ENCODE measurements around the gene PDXK. TPM values are rescaled to one million over a fixed set of nuclear protein-coding genes. Genes with fewer than 3 reads are reported as not detected.

Gene PDXK
- polyA plus RNA-seq, 1 donor (not counting 4 experiments of a cell fraction or from before 2014, with no cell fraction given), result 144 TPM

GRCh38 chr21:43721939-43722338, 3.0 kb downstream of the PDXK start:
- peak; percentile 5 for FAIRE-seq
- Histone ChIP-seq H3K9ac (ENCODE audit: control insufficient read depth, extremely low read depth, insufficient read depth, low read length) (peak overlapping the region; percentile 41), H3K79me2 (ENCODE audit: control insufficient read depth, insufficient read depth, low read length) (peaks cover 65% of the 10 kb centered on the region), H3K27me3 (ENCODE audit: control insufficient read depth, extremely low read depth, insufficient read depth, low read length) (no peaks in the 10 kb centered on the region), H2AFZ (ENCODE audit: control insufficient read depth, low read length) (no peak overlapping the region), H3K36me3 (ENCODE audit: control insufficient read depth in 2 of 2, extremely low read depth in 1 of 2, insufficient read depth in 2 of 2, low read length in 2 of 2) (peaks cover 7 to 10% of the 10 kb centered on the region in 2 experiments), H3K27ac (ENCODE audit: control insufficient read depth, insufficient read depth, low read length) (peak overlapping the region; percentile 30), H3K4me3 (ENCODE audit: control insufficient read depth in 2 of 3, extremely low read depth in 1 of 3, insufficient read depth in 2 of 3, low read depth in 1 of 3, low read length in 3 of 3) (peak overlapping the region; percentile 1 to 10 (median 4)), H4K20me1 (ENCODE audit: control insufficient read depth, extremely low read depth, insufficient read depth, low read length) (peaks cover 8% of the 10 kb centered on the region), H3K9me3 (ENCODE audit: control insufficient read depth, low read depth, low read length) (no peaks in the 10 kb centered on the region), H3K4me1 (ENCODE audit: control insufficient read depth, extremely low read depth, insufficient read depth, low read length) (peaks cover 41% of the 10 kb centered on the region), H3K9me1 (ENCODE audit: control insufficient read depth, extremely low read depth, insufficient read depth, low read length) (no peaks in the 10 kb centered on the region), H3K4me2 (ENCODE audit: control insufficient read depth, extremely low read depth, insufficient read depth, low read depth, low read length) (peak overlapping the region; percentile 93)
- DNase-seq (ENCODE audit: low read depth, low spot score), result no peak
- dilution Hi-C loops (cut with MboI; ENCODE audit: extremely low pct_ligation_motif_present, low sequenced_read_pairs), result no loop called here
- TF ChIP-seq CTCF (optimal IDR thresholded peaks at IDR 0.05 in 1 of 3, IDR thresholded peaks at IDR 0.05 in 1 of 3, conservative IDR thresholded peaks at IDR 0.05 in 1 of 3; ENCODE audit: extremely low read depth in 1 of 3, insufficient read depth in 2 of 3, low read length in 3 of 3) (no peak), EZH2 (IDR thresholded peaks at IDR 0.05; ENCODE audit: low read length) (no peak)

- H3K9ac ChIP-seq (ENCODE audit: control insufficient read depth, extremely low read depth, insufficient read depth, low read length), result no peak overlapping the region
- H3K4me2 ChIP-seq (ENCODE audit: control insufficient read depth, extremely low read depth, insufficient read depth, low read depth, low read length), result no peak overlapping the region
- FAIRE-seq (no peak), DNase-seq (ENCODE audit: low read depth, low spot score) (no peak)
- H3K4me3 ChIP-seq (ENCODE audit: control insufficient read depth in 2 of 3, extremely low read depth in 1 of 3, insufficient read depth in 2 of 3, low read depth in 1 of 3, low read length in 3 of 3), result no peak overlapping the region
- TF ChIP-seq CTCF (optimal IDR thresholded peaks at IDR 0.05 in 1 of 3, IDR thresholded peaks at IDR 0.05 in 1 of 3, conservative IDR thresholded peaks at IDR 0.05 in 1 of 3; ENCODE audit: extremely low read depth in 1 of 3, insufficient read depth in 2 of 3, low read length in 3 of 3) (no peak), EZH2 (IDR thresholded peaks at IDR 0.05; ENCODE audit: low read length) (no peak)
- peaks cover 8% of the 10 kb centered on the region for H4K20me1 ChIP-seq (ENCODE audit: control insufficient read depth, extremely low read depth, insufficient read depth, low read length)
- peaks cover 56% of the 10 kb centered on the region for H3K4me1 ChIP-seq (ENCODE audit: control insufficient read depth, extremely low read depth, insufficient read depth, low read length)
- peaks cover 78% of the 10 kb centered on the region for H3K79me2 ChIP-seq (ENCODE audit: control insufficient read depth, insufficient read depth, low read length)
- peaks cover 7 to 10% of the 10 kb centered on the region in 2 experiments for H3K36me3 ChIP-seq (ENCODE audit: control insufficient read depth in 2 of 2, extremely low read depth in 1 of 2, insufficient read depth in 2 of 2, low read length in 2 of 2)
- no peak overlapping the region for H2AFZ ChIP-seq (ENCODE audit: control insufficient read depth, low read length)
- H3K9me1 ChIP-seq (ENCODE audit: control insufficient read depth, extremely low read depth, insufficient read depth, low read length), result peaks cover 5% of the 10 kb centered on the region
- H3K9me3 ChIP-seq (ENCODE audit: control insufficient read depth, low read depth, low read length), result no peaks in the 10 kb centered on the region
- no peak overlapping the region for H3K27ac ChIP-seq (ENCODE audit: control insufficient read depth, insufficient read depth, low read length)
- no peaks in the 10 kb centered on the region for H3K27me3 ChIP-seq (ENCODE audit: control insufficient read depth, extremely low read depth, insufficient read depth, low read length)
- dilution Hi-C loops (cut with MboI; ENCODE audit: extremely low pct_ligation_motif_present, low sequenced_read_pairs), result no loop called here
These were observed 4.7 kb downstream of the PDXK start for GRCh38 chr21:43723648-43724047.
